ENCODE results near the gene BEND3.
A peak's percentile ranks its signal among the peaks of the same experiment; 100 is the strongest.

The BEND3 gene

DNA sequence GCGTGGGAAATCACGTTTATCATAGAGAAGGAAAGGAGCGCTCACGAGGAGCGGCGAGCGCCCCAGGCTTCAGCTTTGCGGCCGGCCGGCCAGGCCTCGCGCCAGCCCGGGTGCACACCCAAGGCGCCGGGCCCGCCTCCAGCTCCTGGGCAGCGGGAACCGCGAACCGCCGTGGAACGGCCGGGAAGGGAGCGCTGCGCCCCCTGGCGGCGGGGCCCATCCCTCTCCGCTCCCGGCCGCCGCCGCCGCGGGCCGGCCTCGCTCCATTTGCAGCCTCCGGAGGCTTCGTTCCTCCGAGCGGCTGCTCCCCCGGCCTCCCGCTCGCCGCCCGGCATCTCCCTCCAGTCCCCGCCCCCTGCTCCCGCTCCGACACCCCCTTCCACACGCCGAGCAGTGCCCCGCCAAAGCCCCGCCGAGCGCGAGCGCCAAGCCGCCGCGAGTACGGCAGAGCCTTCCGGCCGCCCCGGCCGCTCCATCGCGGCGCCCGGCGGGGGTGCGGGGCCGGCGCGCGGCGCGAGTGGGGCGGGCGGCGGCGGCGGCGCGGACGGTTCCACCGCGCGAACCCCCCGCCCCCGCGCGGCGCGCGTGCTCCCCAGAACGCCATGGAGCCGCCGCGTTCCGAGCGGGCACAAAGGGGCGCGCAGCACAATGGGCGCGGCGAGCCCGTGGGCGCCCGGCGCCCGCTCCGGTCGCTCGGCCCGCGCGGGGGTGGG, 946 bp downstream of the BEND3 start:
- intact Hi-C loops (cut with DNase I; ENCODE audit: low total_unique reads), result loop anchor here (2.0 kb wide), 1 partner anchor 86 kb away; the partner anchor contains the start of gene MTRES1
- Histone ChIP-seq H3K27me3 (no peaks in the 10 kb centered on the region), H3K9me3 (no peaks in the 10 kb centered on the region), H3K36me3 (no peaks in the 10 kb centered on the region), H3K27ac (peak overlapping the region; percentile 51 to 57), H3K4me3 (peak overlapping the region; percentile 65 to 81), H3K4me1 (peaks cover 0 to 18% (median 13%) of the 10 kb centered on the region in 4 donors)
- TF ChIP-seq, protein P1, sequence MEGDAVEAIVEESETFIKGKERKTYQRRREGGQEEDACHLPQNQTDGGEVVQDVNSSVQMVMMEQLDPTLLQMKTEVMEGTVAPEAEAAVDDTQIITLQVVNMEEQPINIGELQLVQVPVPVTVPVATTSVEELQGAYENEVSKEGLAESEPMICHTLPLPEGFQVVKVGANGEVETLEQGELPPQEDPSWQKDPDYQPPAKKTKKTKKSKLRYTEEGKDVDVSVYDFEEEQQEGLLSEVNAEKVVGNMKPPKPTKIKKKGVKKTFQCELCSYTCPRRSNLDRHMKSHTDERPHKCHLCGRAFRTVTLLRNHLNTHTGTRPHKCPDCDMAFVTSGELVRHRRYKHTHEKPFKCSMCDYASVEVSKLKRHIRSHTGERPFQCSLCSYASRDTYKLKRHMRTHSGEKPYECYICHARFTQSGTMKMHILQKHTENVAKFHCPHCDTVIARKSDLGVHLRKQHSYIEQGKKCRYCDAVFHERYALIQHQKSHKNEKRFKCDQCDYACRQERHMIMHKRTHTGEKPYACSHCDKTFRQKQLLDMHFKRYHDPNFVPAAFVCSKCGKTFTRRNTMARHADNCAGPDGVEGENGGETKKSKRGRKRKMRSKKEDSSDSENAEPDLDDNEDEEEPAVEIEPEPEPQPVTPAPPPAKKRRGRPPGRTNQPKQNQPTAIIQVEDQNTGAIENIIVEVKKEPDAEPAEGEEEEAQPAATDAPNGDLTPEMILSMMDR (IDR thresholded peaks at IDR 0.05), result peak; percentile 85 to 91
- peak; percentile 79 to 89 for DNase-seq

DNA sequence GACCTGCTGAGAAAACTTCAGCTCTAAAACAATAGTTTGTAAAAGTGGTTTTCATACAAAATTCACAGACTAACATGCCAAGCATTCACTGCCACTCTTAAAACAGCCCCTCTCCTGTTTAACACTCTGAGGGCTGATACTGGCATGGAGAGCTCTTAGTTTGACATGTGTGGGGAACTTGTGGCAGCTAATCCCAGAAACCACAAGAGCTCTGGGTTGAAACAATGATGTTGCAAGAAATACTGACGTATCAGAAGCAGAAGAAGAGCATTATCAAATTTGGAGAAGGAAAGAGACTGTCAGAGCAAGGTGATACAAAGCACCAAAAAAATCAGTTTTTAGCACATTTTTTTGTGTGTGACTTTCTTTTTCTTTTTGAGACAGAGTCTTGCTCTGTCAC, 5.1 kb downstream of the BEND3 start:
- no peak for DNase-seq
- H3K36me3 ChIP-seq, result no peaks in the 10 kb centered on the region
- H3K9me3 ChIP-seq, result no peaks in the 10 kb centered on the region
- H3K27me3 ChIP-seq, result no peaks in the 10 kb centered on the region
- no peak overlapping the region for H3K27ac ChIP-seq
- intact Hi-C loops (cut with DNase I; ENCODE audit: low total_unique reads), result no loop called here
- H3K4me3 ChIP-seq, result no peak overlapping the region
- peaks cover 0 to 12% (median 7%) of the 10 kb centered on the region in 4 donors for H3K4me1 ChIP-seq
- TF ChIP-seq, protein P1 (IDR thresholded peaks at IDR 0.05), result no peak

DNA sequence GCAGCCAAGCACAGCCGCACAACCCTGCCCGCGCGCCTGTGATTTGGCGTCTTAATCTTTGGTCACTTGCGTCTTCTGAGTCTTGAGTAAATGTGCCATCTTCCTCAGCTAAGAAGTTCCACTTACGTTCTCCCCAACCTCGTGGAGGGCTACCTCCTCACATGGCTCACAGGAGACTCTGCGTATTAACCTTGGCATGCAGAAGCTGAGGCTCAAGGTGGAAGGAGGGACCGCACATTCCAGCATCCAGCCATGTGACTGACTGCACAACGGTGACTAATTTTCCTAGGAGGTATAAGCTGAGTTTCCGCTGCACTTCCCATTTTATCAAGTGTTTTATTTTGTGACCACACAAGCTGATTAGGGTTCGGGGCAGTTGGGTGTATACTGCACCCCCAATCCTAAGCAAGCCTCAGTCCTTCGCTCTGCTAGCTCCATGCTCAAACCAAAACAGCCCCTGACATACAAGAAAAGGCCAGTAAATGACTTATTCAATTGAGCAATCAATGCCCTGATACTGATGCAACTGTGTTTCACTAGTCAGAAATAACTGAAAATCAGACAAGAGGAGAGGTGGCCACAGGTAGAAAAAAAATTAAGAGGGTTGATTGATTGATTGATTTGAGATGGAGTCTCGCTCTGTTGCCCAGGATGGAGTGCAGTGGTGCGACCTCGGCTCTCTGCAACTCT, 7.0 kb downstream of the BEND3 start:
- Histone ChIP-seq H3K27me3 (no peaks in the 10 kb centered on the region), H3K9me3 (no peaks in the 10 kb centered on the region), H3K4me3 (no peak overlapping the region), H3K27ac (no peak overlapping the region), H3K4me1 (peaks cover 0 to 4% (median under 1%) of the 10 kb centered on the region in 4 donors), H3K36me3 (no peaks in the 10 kb centered on the region)
- TF ChIP-seq, protein P1 (IDR thresholded peaks at IDR 0.05), result no peak
- intact Hi-C loops (cut with DNase I; ENCODE audit: low total_unique reads), result no loop called here
- DNase-seq, result peak in 1 of 2 donors; percentile 31

DNA sequence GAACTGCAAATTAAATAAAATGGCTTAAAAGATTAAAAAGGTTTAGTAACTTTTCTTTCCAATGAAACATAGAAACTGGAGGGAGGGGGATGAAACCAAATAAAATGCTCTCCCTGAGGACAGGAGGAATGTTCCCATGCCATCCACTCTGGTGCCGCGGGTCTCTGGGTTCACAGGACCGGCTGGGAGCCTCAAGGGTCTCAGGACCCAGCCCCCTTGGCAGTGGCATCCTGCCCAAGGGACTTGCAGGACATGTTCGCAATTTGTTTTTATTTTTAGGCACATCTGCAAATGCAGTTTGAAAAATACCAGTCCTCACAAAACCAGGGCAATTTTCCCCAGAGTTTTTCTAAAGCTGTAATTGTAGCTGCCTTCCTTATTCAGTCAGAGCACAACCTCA, 7.5 kb downstream of the BEND3 start:
- TF ChIP-seq, protein P1 (IDR thresholded peaks at IDR 0.05), result no peak
- H3K27me3 ChIP-seq, result no peaks in the 10 kb centered on the region
- no peak overlapping the region for H3K27ac ChIP-seq
- intact Hi-C loops (cut with DNase I; ENCODE audit: low total_unique reads), result no loop called here
- no peaks in the 10 kb centered on the region for H3K9me3 ChIP-seq
- no peak overlapping the region for H3K4me3 ChIP-seq
- DNase-seq, result peak in 1 of 2 donors; percentile 25
- no peaks in the 10 kb centered on the region for H3K36me3 ChIP-seq
- peaks cover 0 to 4% (median 0%) of the 10 kb centered on the region in 4 donors for H3K4me1 ChIP-seq

DNA sequence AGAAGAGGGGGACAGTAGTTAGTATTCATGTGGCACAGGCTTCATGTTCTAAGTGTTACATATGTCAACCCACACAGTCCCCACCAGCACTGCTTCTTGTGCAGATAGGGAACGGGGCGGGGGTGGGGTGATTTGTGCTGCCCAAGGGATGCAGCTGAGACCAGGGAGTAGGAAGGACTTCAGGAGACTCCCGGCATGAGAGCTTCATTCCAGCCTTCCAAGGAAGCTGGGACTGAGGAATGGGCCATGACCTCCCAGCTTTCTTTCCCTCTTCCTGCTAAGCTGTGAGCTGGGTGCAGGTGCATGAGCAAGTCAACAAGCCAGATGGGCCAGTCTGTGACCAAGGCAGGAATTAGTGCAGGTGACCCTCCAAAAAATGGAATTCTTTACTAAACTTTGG, 9.2 kb downstream of the BEND3 start:
- TF ChIP-seq, protein P1 (IDR thresholded peaks at IDR 0.05), result no peak
- Histone ChIP-seq H3K9me3 (no peaks in the 10 kb centered on the region), H3K4me3 (no peak overlapping the region), H3K36me3 (no peaks in the 10 kb centered on the region), H3K27me3 (no peaks in the 10 kb centered on the region), H3K27ac (no peak overlapping the region), H3K4me1 (peaks cover 0 to 4% (median 0%) of the 10 kb centered on the region in 4 donors)
- intact Hi-C loops (cut with DNase I; ENCODE audit: low total_unique reads), result no loop called here
- no peak for DNase-seq

Measured in tibial artery (tissue), 4 donors.